Progenitor cell of endocrine pancreas (in vitro differentiated cells): ENCODE data around the gene OR51G2. TPM values are rescaled to one million over a fixed set of nuclear protein-coding genes. Genes with fewer than 3 reads are reported as not detected.
"Not testable (repeated sequence)": the region's sequence is repeated elsewhere in the genome, so short reads cannot be mapped to it uniquely, and the experiment has no call there.

Experiments
- DNase-seq: peaks from one replicate; pipeline ENCODE4 v3.0.0; 2021; ENCODE audit warnings: low spot score; ENCODE audit not compliant: unreplicated experiment
- H3K27ac Mint-ChIP-seq: 2 replicates; pipeline ENCODE4 v1.8.0; 2021; ENCODE audit warnings: mild to moderate bottlenecking, moderate library complexity, mixed read lengths
- H3K27me3 Mint-ChIP-seq: 2 replicates; pipeline ENCODE4 v1.8.0; 2021; ENCODE audit warnings: mixed read lengths
- H3K36me3 Mint-ChIP-seq: 2 replicates; pipeline ENCODE4 v1.8.0; 2022; ENCODE audit warnings: mixed read lengths; ENCODE audit not compliant: insufficient read depth
- H3K4me1 Mint-ChIP-seq: 2 replicates; pipeline ENCODE4 v1.8.0; 2021; ENCODE audit warnings: low read depth, mixed read lengths
- H3K4me3 Mint-ChIP-seq: 2 replicates; pipeline ENCODE4 v1.8.0; 2021; ENCODE audit warnings: low read depth, mild to moderate bottlenecking, moderate library complexity, mixed read lengths
- H3K9me3 Mint-ChIP-seq: 2 replicates; pipeline ENCODE4 v1.8.0; 2021; ENCODE audit warnings: low read depth, mixed read lengths
- CTCF ChIP-seq: fragments of 200-600 bp; sonication (generic); IDR thresholded peaks from one replicate; pipeline ENCODE4 v1.5.0; 2021; ENCODE audit warnings: antibody characterized with exemption, mild to moderate bottlenecking; ENCODE audit not compliant: unreplicated experiment
- long read RNA-seq: library from polyadenylated mRNA; unstranded; transcript quantifications from one replicate; pipeline ENCODE4 v2.0.0, GENCODE V29; 2020
- total RNA-seq: library from RNA; stranded (reverse); gene quantifications from 2 replicates; pipeline ENCODE4 v1.2.1, GENCODE V29; 2021

Gene OR51G2
- total RNA-seq: not detected in 2 replicates
- long read RNA-seq: 0 reads

DNA sequence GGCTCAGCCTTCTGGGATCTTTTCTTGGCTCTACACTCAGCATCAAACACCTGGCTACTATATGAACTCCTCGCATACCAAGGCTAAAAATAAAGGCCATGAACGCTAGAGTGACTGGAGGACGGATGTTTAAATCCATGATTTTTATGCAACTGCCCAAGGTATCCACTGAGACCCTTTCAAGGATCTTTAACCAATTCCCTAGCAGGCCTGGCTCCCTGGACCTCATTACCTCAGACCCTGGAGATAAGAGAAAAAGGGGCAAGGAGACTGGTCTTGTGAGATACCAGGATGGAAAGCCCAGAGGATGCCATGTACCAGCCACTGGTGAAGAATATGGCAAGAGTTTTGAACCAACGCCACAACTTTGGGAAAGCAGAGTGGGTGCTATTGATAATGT is at the start of gene OR51G2:
TSS of gene OR51G2 (minus strand) at position 101 of the 400 bp plus-strand sequence. CDS start 3,687 bp downstream, outside the sequence.
- Mint-ChIP-seq H3K27me3 (peaks cover 6% of the 10 kb centered on the region), H3K27ac (no peak within 1 kb of the TSS), H3K36me3 (no peaks in the 10 kb centered on the region), H3K9me3 (no peaks in the 10 kb centered on the region), H3K4me3 (no peak within 1 kb of the TSS), H3K4me1 (no peaks in the 10 kb centered on the region)
- no peak for DNase-seq
- no peak for TF ChIP-seq CTCF

- no peaks in the 10 kb centered on the region for H3K27me3 Mint-ChIP-seq
- H3K4me3 Mint-ChIP-seq: no peak overlapping the region
- no peak overlapping the region for H3K27ac Mint-ChIP-seq
- no peak for TF ChIP-seq CTCF
- no peaks in the 10 kb centered on the region for H3K36me3 Mint-ChIP-seq
- no peaks in the 10 kb centered on the region for H3K4me1 Mint-ChIP-seq
- H3K9me3 Mint-ChIP-seq: peaks cover 10% of the 10 kb centered on the region
- no peak for DNase-seq
These were observed 43.7 kb upstream of the OR51G2 start for GRCh38 chr11:4962816-4963215.

DNA sequence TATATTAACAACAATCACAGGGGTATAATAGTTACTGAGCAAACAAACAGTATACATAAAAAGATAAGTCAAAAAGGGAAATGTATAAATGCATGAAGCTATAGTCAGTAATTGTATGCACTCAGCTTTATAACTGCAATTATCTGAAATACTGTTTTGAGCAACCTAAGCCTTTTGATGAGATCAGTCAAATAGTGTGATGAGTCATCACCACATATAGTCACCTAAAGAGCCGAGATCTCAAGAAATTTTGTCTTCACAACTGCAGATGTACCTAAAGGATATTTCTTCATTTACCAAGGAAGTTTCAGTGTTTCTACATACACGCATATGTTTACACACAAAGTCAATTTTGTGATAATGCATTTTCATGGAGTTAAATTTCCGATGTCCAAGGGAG is 41.7 kb upstream of the OR51G2 start:
- Mint-ChIP-seq H3K27me3 (no peaks in the 10 kb centered on the region), H3K4me3 (no peak overlapping the region), H3K9me3 (peaks cover 10% of the 10 kb centered on the region), H3K36me3 (no peaks in the 10 kb centered on the region), H3K27ac (no peak overlapping the region), H3K4me1 (peaks cover 2% of the 10 kb centered on the region)
- no peak for TF ChIP-seq CTCF
- DNase-seq: no peak

- H3K9me3 Mint-ChIP-seq: no peaks in the 10 kb centered on the region
- H3K27me3 Mint-ChIP-seq: peaks cover 3% of the 10 kb centered on the region
- no peak for DNase-seq
- no peak for TF ChIP-seq CTCF
- H3K36me3 Mint-ChIP-seq: no peaks in the 10 kb centered on the region
- no peak overlapping the region for H3K4me3 Mint-ChIP-seq
- H3K27ac Mint-ChIP-seq: no peak overlapping the region
- H3K4me1 Mint-ChIP-seq: peaks cover 2% of the 10 kb centered on the region
These were observed 38.2 kb upstream of the OR51G2 start for GRCh38 chr11:4957396-4957795.

DNA sequence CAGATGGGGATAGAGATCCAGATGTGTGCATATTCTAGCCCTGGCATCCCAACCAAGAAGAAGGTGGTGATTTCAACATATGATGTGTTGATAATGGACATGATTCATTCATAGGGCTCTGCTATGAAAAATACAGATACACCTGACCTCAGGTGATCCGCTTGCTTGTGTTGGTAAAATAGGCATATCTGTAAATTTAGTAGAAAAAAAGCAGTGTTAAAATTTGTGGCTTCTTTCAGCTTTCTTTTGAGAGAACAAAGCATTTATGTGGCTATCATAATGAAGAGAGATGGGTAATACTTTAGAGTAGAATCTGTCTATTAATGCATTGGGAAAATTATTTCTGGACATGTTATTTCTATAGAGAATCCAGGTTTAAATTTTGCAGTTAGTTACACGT is 36.5 kb upstream of the OR51G2 start, which contains the start of gene OR51A2:
TSS of gene OR51A2 (minus strand) at position 101 of the 400 bp plus-strand sequence. CDS start at position 101, 0 bp downstream.
- not testable (repeated sequence) for H3K27ac Mint-ChIP-seq, H3K36me3 Mint-ChIP-seq, H3K4me3 Mint-ChIP-seq, H3K4me1 Mint-ChIP-seq, H3K9me3 Mint-ChIP-seq, DNase-seq, H3K27me3 Mint-ChIP-seq

GRCh38 chr11:4947505-4947904 is 28.4 kb upstream of the OR51G2 start, which contains the start of gene OR51A4:
OR51A4 (minus strand) TSS chr11:4947605; CDS start chr11:4947100, 505 bp downstream.
- Mint-ChIP-seq H3K27me3 (no peaks in the 10 kb centered on the region), H3K4me1 (no peaks in the 10 kb centered on the region), H3K9me3 (no peaks in the 10 kb centered on the region), H3K27ac (no peak within 1 kb of the TSS), H3K36me3 (no peaks in the 10 kb centered on the region), H3K4me3 (no peak within 1 kb of the TSS)
- TF ChIP-seq CTCF: no peak
- no peak for DNase-seq
